ENCODE data around the gene MAGI3.
"Not testable (repeated sequence)": the region's sequence is repeated elsewhere in the genome, so short reads cannot be mapped to it uniquely, and the experiment has no call there.

Gene MAGI3

GRCh38 chr1:113692342-113692741 lies 302.0 kb downstream of the MAGI3 start:
- DNase-seq (ENCODE audit: low read depth), result no peak

DNA sequence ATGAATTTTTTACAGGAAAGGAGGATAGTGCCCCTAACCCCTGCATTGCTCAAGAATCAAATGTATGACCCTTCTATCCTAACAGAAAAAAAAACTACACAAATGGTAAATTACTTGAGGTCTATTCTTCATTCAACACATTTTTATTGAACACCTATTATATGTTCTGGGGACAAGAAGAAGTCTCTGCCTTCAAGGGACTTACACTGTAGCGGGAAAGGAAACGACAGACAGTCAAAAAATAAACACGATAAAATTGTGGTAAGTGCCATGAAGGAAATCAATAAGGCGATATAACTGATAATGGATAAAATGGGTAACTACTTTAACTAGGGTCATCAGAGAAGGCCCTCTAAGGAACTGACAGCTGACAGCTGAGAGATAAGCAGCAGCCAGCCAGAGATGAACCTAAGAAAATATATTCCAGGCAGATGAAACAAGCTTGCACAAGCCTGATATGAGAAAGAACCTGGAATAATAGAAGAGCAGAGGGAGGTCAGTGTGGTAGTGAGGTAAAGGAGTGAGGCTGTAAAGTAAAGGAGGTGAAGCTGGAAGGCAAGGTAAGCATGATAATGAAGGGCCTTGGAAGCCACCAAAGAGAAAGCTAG lies 302.6 kb downstream of the MAGI3 start:
- DNase-seq (ENCODE audit: low read depth), result no peak

DNA sequence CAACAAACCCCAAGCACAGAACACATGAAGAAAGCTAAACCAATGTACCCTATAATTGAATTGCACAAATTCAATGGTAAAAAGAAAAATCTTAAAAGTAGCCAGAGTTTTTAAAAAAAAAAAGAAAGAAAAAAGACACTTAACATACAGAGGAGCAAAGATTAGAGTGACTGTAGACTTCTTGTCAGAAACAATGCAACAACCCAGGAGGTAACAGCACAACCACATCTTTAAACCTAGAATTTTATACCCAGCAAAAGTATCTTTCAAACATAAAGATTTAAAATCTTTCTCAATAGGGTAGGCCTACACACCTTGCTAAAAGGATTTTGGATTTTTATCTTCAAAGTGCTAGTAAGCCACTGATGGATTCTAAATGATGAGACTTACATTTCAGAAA lies 304.6 kb downstream of the MAGI3 start:
- no peak for DNase-seq (ENCODE audit: low read depth)

- DNase-seq (ENCODE audit: low read depth), result no peak
Observed at GRCh38 chr1:113701429-113701828, 311.1 kb downstream of the MAGI3 start.

- no peak for DNase-seq (ENCODE audit: low read depth)
Observed at GRCh38 chr1:113714606-113715269, 324.4 kb downstream of the MAGI3 start.

- not testable (repeated sequence) for DNase-seq (ENCODE audit: low read depth)
Observed at GRCh38 chr1:113717506-113717905, 327.2 kb downstream of the MAGI3 start.

GRCh38 chr1:113718621-113719020 lies 328.3 kb downstream of the MAGI3 start:
- not testable (repeated sequence) for DNase-seq (ENCODE audit: low read depth)

DNA sequence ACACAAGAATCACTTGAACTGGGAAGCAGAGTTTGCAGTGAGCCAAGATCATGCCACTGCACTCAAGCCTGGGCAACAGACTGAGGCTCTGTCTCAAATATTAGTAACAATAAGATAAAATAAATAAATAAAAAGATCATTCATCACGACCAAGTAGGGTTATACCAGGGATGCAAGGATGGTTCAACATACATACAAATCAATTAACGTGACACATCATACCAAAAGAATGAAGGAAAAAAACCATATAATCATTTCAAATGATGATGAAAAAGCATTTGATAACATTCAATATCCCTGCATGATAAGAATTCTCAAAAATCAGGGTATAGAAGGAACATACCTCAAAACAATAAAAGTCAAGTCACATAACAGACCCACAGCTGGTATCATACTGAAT lies 330.7 kb downstream of the MAGI3 start:
- DNase-seq (ENCODE audit: low read depth), result no peak

DNA sequence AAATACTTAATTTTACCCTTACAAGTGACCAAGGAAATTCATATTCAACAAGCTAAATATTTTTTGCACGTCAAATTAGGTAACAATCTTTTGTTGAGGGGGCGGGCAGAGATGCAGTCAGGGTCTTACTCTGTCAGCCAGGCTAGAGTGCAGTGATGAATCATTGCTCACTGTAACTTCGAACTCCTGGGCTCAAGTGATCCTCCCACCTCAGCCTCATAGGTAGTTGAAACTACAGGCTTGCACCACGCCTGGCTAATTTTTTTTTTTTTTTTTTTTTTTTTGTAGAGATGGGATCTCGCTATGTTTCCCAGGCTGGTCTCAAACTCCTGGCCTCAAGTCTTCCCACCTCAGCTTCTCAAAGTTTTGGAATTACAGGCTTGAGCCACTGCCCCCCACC lies 342.5 kb downstream of the MAGI3 start:
- no peak for DNase-seq (ENCODE audit: low read depth)

- DNase-seq (ENCODE audit: low read depth), result no peak
Observed at GRCh38 chr1:113734357-113735055, 344.2 kb downstream of the MAGI3 start.
